Activated CD8-positive, alpha-beta memory T cell treated with anti-CD3 and anti-CD28 coated beads for 1 hour (primary cell): Measurements from ENCODE around the gene PNPO.

Experiments used
- DNase-seq, 2 donors: peaks; one replicate each; pipeline ENCODE4 v3.0.0-alpha.2; 2020; ENCODE audit warnings: low read depth in 1 of 2; ENCODE audit errors: extremely low read depth in 1 of 2

Gene PNPO

GRCh38 chr17:47949197-47949759, 7.9 kb downstream of the PNPO start:
- peak; percentile 40 to 73 for DNase-seq

- DNase-seq: no peak
Measured at GRCh38 chr17:47949946-47950345, 8.6 kb downstream of the PNPO start.

GRCh38 chr17:47950448-47950847, 9.1 kb downstream of the PNPO start:
- no peak for DNase-seq

GRCh38 chr17:47952171-47953021, 11.0 kb downstream of the PNPO start:
- no peak for DNase-seq

GRCh38 chr17:47953909-47954308, 12.5 kb downstream of the PNPO start:
- DNase-seq: no peak

GRCh38 chr17:47955497-47956461, 14.4 kb downstream of the PNPO start:
- DNase-seq: no peak

- DNase-seq: no peak
Measured at GRCh38 chr17:47956791-47957590, 15.6 kb downstream of the PNPO start.

GRCh38 chr17:47957591-47958490, 16.5 kb downstream of the PNPO start, which contains the start of gene PRR15L:
PRR15L (minus strand) TSS chr17:47957883; CDS start chr17:47953234, 4,649 bp downstream.
- DNase-seq: no peak

- DNase-seq: no peak
Measured at GRCh38 chr17:47959825-47960655, 18.7 kb downstream of the PNPO start.

GRCh38 chr17:47961406-47961805, 20.0 kb downstream of the PNPO start:
- no peak for DNase-seq

- DNase-seq: no peak
Measured at GRCh38 chr17:47962901-47963300, 21.5 kb downstream of the PNPO start.

GRCh38 chr17:47964856-47965255, 23.5 kb downstream of the PNPO start:
- no peak for DNase-seq

- no peak for DNase-seq
Measured at GRCh38 chr17:47966079-47966519, 24.7 kb downstream of the PNPO start.

GRCh38 chr17:47967607-47968252, 26.4 kb downstream of the PNPO start:
- DNase-seq: no peak

- no peak for DNase-seq
Measured at GRCh38 chr17:47968836-47969235, 27.5 kb downstream of the PNPO start.

GRCh38 chr17:47969930-47970724, 28.8 kb downstream of the PNPO start:
- DNase-seq: no peak
